ENCODE measurements around the gene DNAAF9.

DNA sequence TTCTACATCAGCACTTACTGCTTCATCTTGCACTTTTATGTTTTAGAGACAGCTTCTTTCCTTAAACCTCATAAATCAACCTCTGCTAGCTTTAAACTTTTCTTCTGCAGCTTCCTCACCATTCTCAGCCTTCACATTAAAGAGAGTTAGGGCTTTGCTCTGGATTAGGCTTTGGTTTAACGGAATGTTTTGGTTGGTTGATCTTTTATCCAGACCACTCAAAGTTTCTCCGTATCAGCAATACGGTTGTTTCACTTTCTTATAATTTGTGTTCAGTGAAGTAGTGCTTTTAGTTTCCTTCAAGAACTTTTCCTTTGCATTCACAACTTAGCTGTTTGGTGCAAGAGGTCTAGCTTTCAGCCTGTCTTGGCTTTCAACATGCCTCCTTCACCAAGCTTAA is 40.4 kb downstream of the DNAAF9 start:
- TF ChIP-seq, protein P1, sequence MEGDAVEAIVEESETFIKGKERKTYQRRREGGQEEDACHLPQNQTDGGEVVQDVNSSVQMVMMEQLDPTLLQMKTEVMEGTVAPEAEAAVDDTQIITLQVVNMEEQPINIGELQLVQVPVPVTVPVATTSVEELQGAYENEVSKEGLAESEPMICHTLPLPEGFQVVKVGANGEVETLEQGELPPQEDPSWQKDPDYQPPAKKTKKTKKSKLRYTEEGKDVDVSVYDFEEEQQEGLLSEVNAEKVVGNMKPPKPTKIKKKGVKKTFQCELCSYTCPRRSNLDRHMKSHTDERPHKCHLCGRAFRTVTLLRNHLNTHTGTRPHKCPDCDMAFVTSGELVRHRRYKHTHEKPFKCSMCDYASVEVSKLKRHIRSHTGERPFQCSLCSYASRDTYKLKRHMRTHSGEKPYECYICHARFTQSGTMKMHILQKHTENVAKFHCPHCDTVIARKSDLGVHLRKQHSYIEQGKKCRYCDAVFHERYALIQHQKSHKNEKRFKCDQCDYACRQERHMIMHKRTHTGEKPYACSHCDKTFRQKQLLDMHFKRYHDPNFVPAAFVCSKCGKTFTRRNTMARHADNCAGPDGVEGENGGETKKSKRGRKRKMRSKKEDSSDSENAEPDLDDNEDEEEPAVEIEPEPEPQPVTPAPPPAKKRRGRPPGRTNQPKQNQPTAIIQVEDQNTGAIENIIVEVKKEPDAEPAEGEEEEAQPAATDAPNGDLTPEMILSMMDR (conservative IDR thresholded peaks at IDR 0.05 in 1 of 2, IDR thresholded peaks at IDR 0.05 in 1 of 2; ENCODE audit: extremely low read depth in 1 of 2, insufficient read depth in 1 of 2, low read depth in 1 of 2, low read length in 2 of 2): no peak
- TF ChIP-seq EZH2 (IDR thresholded peaks at IDR 0.05; ENCODE audit: borderline replicate concordance, low read length): no peak

All from mammary epithelial cell (primary cell).